ENCODE measurements around the gene RNF43. TPM values are rescaled to one million over a fixed set of nuclear protein-coding genes. Genes with fewer than 3 reads are reported as not detected.

RNF43 gene
- total RNA-seq, 1 experiment from 2014 or later: 0.04 TPM

- H3K27ac ChIP-seq (ENCODE audit: low read depth, low read length, poor library complexity, severe bottlenecking): no peak overlapping the region
- peaks cover 23% of the 10 kb centered on the region for H3K27me3 ChIP-seq (replicated peaks; ENCODE audit: insufficient read depth, low read depth, low read length, poor library complexity)
- BruUV-seq (replicated peaks): no TSS peak
- no peak overlapping the region for H3K4me3 ChIP-seq (ENCODE audit: low read depth, low read length, poor library complexity, severe bottlenecking)
- no peaks in the 10 kb centered on the region for H3K4me1 ChIP-seq (ENCODE audit: insufficient read depth, low read length, poor library complexity, severe bottlenecking)
- TF ChIP-seq, protein P1, sequence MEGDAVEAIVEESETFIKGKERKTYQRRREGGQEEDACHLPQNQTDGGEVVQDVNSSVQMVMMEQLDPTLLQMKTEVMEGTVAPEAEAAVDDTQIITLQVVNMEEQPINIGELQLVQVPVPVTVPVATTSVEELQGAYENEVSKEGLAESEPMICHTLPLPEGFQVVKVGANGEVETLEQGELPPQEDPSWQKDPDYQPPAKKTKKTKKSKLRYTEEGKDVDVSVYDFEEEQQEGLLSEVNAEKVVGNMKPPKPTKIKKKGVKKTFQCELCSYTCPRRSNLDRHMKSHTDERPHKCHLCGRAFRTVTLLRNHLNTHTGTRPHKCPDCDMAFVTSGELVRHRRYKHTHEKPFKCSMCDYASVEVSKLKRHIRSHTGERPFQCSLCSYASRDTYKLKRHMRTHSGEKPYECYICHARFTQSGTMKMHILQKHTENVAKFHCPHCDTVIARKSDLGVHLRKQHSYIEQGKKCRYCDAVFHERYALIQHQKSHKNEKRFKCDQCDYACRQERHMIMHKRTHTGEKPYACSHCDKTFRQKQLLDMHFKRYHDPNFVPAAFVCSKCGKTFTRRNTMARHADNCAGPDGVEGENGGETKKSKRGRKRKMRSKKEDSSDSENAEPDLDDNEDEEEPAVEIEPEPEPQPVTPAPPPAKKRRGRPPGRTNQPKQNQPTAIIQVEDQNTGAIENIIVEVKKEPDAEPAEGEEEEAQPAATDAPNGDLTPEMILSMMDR (conservative IDR thresholded peaks at IDR 0.05; ENCODE audit: low read depth, low read length): no peak
- no peak for TF ChIP-seq EZH2 (IDR thresholded peaks at IDR 0.05; ENCODE audit: borderline replicate concordance, low read depth, low read length, poor library complexity, severe bottlenecking)
- ChIA-PET CTCF (interaction anchor here (0.8 kb wide), 1 partner anchor 11 kb away, joined by 3 read pairs; no protein-coding TSS in a partner anchor), POLR2A (ENCODE audit: low non-redundant PET) (no interaction called here)
- DNase-seq (ENCODE audit: low spot score): no peak
- intact Hi-C loops (cut with micrococcal nuclease; ENCODE audit: unreplicated experiment): no loop called here
- no peaks in the 10 kb centered on the region for H3K36me3 ChIP-seq (ENCODE audit: insufficient read depth, low read length, poor library complexity, severe bottlenecking)
- H3K9me3 ChIP-seq (ENCODE audit: low read depth, low read length, poor library complexity, severe bottlenecking): no peaks in the 10 kb centered on the region
These were observed 18.9 kb upstream of the RNF43 start for GRCh38 chr17:58436245-58436644.

DNA sequence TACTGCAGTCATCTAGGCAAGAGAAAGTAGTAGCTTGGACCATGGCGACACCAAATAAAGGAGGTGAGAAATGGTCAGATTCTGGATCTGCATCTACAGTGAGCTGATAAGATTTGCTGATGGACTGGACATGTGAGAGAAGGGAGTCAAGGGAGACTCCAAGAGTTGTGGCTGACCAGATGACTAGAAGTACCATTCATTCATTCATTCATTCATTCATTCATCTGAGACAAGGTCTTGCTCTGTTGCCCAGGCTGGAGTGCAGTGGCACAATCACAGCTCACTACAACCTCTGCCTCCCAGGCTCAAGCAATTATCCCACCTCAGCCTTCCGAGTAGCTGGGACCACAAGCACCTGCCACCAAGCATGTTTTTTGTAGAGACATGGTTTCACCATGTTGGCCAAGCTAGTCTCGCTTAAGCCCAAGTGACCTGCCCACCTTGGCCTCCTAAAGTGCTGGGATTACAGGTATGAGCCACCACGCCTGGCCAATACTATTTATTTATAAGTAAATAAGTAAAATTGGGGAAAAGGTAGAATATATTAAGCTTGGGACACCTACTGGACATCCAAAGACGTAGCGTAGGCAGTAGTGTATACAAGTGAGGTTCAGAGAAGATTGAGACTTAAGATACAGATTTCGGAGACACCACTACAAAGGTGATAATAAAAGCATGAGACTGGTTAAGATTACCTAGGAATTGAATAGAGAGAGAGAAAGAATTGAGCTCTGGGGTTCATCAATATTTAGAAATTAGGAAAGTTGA, 15.7 kb upstream of the RNF43 start:
- intact Hi-C loops (cut with micrococcal nuclease; ENCODE audit: unreplicated experiment): no loop called here

DNA sequence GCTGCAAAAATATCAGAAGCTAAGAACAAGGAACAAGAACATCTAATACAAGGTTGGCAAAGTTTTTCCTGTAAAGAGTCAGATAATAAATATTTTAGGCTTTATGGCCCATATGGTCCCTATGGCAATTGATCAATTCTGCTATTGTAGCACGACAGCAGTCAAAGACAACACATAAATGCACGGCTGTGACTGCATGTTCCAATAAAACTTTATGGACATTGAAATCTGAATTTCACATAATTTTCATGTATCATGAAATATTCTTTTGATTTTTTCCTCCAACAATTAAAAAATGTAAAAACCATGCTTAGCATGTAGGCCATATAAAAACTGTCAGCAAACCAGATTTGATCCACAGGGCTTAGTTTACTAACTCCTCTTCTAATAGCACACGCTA, 10.5 kb upstream of the RNF43 start:
- Histone ChIP-seq H3K27me3 (replicated peaks; ENCODE audit: insufficient read depth, low read depth, low read length, poor library complexity) (peaks cover 3% of the 10 kb centered on the region), H3K4me3 (ENCODE audit: low read depth, low read length, poor library complexity, severe bottlenecking) (no peak overlapping the region), H3K36me3 (ENCODE audit: insufficient read depth, low read length, poor library complexity, severe bottlenecking) (no peaks in the 10 kb centered on the region), H3K4me1 (ENCODE audit: insufficient read depth, low read length, poor library complexity, severe bottlenecking) (no peaks in the 10 kb centered on the region), H3K9me3 (ENCODE audit: low read depth, low read length, poor library complexity, severe bottlenecking) (no peaks in the 10 kb centered on the region), H3K27ac (ENCODE audit: low read depth, low read length, poor library complexity, severe bottlenecking) (no peak overlapping the region)
- BruUV-seq (replicated peaks): no TSS peak
- no peak for TF ChIP-seq EZH2 (IDR thresholded peaks at IDR 0.05; ENCODE audit: borderline replicate concordance, low read depth, low read length, poor library complexity, severe bottlenecking)
- TF ChIP-seq, protein P1 (conservative IDR thresholded peaks at IDR 0.05; ENCODE audit: low read depth, low read length): no peak
- intact Hi-C loops (cut with micrococcal nuclease; ENCODE audit: unreplicated experiment): no loop called here
- ChIA-PET POLR2A (ENCODE audit: low non-redundant PET) (no interaction called here), CTCF (no interaction called here)
- DNase-seq (ENCODE audit: low spot score): no peak

More for the DNA sequence above, 15.7 kb upstream of the RNF43 start:
- TF ChIP-seq, protein P1 (conservative IDR thresholded peaks at IDR 0.05; ENCODE audit: low read depth, low read length): no peak
- TF ChIP-seq EZH2 (IDR thresholded peaks at IDR 0.05; ENCODE audit: borderline replicate concordance, low read depth, low read length, poor library complexity, severe bottlenecking): no peak
- ChIA-PET CTCF (interaction anchor here (1.5 kb wide), 1 partner anchor 115 kb away, joined by 3 read pairs; no protein-coding TSS in a partner anchor), POLR2A (ENCODE audit: low non-redundant PET) (no interaction called here)
- H3K9me3 ChIP-seq (ENCODE audit: low read depth, low read length, poor library complexity, severe bottlenecking): no peaks in the 10 kb centered on the region
- DNase-seq (ENCODE audit: low spot score): no peak
- no peaks in the 10 kb centered on the region for H3K36me3 ChIP-seq (ENCODE audit: insufficient read depth, low read length, poor library complexity, severe bottlenecking)
- BruUV-seq (replicated peaks): no TSS peak
- H3K4me3 ChIP-seq (ENCODE audit: low read depth, low read length, poor library complexity, severe bottlenecking): no peak overlapping the region
- H3K27ac ChIP-seq (ENCODE audit: low read depth, low read length, poor library complexity, severe bottlenecking): no peak overlapping the region
- H3K27me3 ChIP-seq (replicated peaks; ENCODE audit: insufficient read depth, low read depth, low read length, poor library complexity): peaks cover 2% of the 10 kb centered on the region
- H3K4me1 ChIP-seq (ENCODE audit: insufficient read depth, low read length, poor library complexity, severe bottlenecking): no peaks in the 10 kb centered on the region
